SH-SY5Y (cell line): ENCODE data around the gene ATAD3B.

Experiments used
- GATA2 ChIP-seq: IDR thresholded peaks from 2 replicates; pipeline ENCODE4 v1.6.1; 2011; ENCODE audit warnings: mild to moderate bottlenecking, low read depth, low read length
- GATA3 ChIP-seq: IDR thresholded peaks from 2 replicates; pipeline ENCODE4 v1.6.1; 2011; ENCODE audit warnings: low read depth, mild to moderate bottlenecking, low read length, moderate library complexity

DNA sequence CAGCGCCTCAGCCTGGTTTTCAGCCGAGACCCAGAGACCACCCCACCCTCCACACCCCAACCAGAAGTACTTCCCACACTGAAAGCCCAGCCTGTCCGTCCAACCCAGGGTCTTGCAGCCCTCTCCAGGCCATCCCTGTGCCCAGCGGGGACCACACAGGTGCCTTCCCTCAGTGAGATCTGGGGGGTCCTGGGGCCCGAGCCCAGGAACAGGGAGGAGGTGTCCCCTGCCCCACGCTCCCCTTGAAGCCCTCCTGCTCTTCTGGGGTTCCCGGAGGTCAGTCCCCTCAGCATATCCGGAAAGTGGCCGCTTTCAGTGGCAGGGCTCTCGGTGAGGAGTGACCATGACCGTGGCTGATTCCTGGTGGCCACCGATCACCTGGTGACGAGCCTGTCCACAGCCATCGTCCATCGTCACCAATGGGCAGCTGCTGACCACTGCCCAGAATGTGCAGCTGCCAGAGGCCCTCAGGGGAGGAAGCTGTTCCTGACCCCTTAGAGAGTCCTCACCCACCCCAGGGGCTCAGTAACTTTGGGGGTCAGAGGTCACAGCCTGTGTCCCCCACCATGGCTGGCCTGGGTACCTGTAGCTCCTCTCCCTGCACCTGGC lies 65.5 kb downstream of the ATAD3B start:
- TF ChIP-seq GATA2, result no peak
- TF ChIP-seq GATA3, result no peak
